ENCODE results near the gene ODAD4. TPM values are rescaled to one million over a fixed set of nuclear protein-coding genes. Genes with fewer than 3 reads are reported as not detected.

ODAD4 gene
- total RNA-seq, 1 donor from 2014 or later: not detected

DNA sequence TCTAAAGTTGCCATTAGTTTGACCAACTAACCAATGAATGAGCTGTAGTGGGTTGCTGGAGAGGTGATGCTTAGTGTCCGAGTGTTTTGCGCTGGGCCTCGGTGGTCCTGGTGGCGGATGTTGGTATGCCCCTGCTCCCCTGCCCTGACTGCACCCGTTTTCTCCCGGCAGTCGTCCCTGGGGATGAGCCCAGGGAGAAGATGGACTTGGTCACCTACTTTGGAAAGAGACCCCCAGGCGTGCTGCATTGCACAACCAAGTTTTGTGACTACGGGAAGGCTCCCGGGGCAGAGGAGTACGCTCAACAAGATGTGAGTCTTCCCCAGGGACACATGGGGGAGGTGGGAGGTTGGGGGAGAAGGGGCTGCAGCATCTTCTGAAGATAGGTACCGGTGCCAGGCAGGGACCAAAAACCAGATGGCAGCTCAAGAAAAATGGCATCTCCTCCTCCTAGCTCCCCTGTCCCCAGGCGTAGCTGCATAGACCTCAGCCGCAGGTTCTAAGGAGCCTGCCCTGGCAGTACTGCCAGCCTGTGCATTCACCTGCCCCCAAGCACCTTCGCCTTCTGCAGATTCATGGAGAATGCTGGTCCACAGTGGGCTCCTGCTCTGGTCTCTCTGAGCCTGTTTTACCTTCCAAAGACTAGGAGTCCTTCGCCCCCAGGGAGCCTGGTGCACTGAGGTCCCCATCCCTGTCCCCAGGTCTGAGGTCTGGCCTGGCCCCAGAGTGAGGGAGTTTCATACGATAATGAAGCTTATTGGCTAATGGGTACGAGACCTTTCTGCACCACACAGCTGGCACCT lies 41.5 kb downstream of the ODAD4 start:
- peaks cover 0 to 4% of the 10 kb centered on the region in 2 donors for H3K4me1 ChIP-seq
- no peak for DNase-seq (ENCODE audit: low spot score in 2 of 2)
- TF ChIP-seq, protein P1, sequence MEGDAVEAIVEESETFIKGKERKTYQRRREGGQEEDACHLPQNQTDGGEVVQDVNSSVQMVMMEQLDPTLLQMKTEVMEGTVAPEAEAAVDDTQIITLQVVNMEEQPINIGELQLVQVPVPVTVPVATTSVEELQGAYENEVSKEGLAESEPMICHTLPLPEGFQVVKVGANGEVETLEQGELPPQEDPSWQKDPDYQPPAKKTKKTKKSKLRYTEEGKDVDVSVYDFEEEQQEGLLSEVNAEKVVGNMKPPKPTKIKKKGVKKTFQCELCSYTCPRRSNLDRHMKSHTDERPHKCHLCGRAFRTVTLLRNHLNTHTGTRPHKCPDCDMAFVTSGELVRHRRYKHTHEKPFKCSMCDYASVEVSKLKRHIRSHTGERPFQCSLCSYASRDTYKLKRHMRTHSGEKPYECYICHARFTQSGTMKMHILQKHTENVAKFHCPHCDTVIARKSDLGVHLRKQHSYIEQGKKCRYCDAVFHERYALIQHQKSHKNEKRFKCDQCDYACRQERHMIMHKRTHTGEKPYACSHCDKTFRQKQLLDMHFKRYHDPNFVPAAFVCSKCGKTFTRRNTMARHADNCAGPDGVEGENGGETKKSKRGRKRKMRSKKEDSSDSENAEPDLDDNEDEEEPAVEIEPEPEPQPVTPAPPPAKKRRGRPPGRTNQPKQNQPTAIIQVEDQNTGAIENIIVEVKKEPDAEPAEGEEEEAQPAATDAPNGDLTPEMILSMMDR (IDR thresholded peaks at IDR 0.05): no peak
- H3K9me3 ChIP-seq: no peaks in the 10 kb centered on the region
- H3K36me3 ChIP-seq: peaks cover 41 to 66% of the 10 kb centered on the region in 2 donors
- intact Hi-C loops (cut with DNase I): no loop called here
- H3K27me3 ChIP-seq: no peaks in the 10 kb centered on the region
- no peak overlapping the region for H3K4me3 ChIP-seq
- H3K27ac ChIP-seq: no peak overlapping the region

DNA sequence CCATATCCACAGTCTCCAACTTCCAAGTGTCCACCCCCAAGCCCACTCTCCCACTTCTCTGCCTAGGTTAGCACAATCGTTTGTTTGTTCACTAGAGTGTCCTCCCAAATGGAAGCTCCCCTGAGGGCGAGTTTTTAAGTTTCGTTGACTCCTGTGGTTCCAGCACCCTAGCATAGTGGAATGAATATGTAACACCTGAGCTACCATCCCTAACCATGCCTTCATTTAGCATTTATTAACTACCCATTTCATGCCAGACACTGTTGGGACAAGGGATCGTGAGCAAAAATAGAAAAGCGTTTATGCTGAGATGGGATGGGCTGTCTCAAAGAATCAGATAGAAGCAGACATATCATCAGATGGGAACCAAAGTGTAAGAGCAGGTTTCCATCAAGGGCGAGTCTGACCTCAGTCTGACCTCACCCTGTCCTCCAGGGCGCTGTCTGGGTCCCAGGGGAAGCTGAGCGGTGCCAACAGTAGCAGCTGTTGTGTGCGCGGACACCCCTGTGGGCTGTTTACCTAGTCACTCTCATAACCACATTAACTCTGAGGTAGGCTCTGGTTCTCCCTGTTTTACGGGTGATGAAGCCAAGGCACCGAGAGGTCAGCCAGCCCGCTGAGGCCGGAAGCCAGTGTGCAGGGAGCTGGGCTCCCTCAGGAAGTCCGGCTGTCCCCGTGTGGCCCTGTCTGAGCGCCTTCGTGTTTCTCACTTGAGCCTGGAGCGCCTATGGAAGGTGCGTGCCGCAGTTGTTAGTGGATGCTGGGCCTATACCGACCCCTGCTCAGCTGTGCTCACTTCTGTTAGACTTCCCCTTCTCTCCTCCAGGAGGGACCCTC lies 42.4 kb downstream of the ODAD4 start:
- Histone ChIP-seq H3K27ac (no peak overlapping the region), H3K36me3 (peaks cover 49 to 74% of the 10 kb centered on the region in 2 donors), H3K4me3 (no peak overlapping the region), H3K9me3 (no peaks in the 10 kb centered on the region), H3K27me3 (no peaks in the 10 kb centered on the region), H3K4me1 (no peaks in the 10 kb centered on the region)
- DNase-seq (ENCODE audit: low spot score in 2 of 2): no peak
- intact Hi-C loops (cut with DNase I): no loop called here
- TF ChIP-seq, protein P1 (IDR thresholded peaks at IDR 0.05): no peak

DNA sequence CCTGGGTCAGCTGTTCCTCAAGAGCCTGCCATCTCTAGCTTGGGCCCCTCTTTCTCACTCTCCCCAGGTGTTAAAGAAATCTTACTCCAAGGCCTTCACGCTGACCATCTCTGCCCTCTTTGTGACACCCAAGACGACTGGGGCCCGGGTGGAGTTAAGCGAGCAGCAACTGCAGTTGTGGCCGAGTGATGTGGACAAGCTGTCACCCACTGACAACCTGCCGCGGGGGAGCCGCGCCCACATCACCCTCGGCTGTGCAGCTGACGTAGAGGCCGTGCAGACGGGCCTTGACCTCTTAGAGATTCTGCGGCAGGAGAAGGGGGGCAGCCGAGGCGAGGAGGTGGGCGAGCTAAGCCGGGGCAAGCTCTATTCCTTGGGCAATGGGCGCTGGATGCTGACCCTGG lies 43.0 kb downstream of the ODAD4 start:
- H3K27me3 ChIP-seq: no peaks in the 10 kb centered on the region
- H3K4me3 ChIP-seq: no peak overlapping the region
- H3K36me3 ChIP-seq: peaks cover 56 to 79% of the 10 kb centered on the region in 2 donors
- no peak overlapping the region for H3K27ac ChIP-seq
- intact Hi-C loops (cut with DNase I): no loop called here
- no peaks in the 10 kb centered on the region for H3K9me3 ChIP-seq
- DNase-seq (ENCODE audit: low spot score in 2 of 2): no peak
- TF ChIP-seq, protein P1 (IDR thresholded peaks at IDR 0.05): no peak
- no peaks in the 10 kb centered on the region for H3K4me1 ChIP-seq

DNA sequence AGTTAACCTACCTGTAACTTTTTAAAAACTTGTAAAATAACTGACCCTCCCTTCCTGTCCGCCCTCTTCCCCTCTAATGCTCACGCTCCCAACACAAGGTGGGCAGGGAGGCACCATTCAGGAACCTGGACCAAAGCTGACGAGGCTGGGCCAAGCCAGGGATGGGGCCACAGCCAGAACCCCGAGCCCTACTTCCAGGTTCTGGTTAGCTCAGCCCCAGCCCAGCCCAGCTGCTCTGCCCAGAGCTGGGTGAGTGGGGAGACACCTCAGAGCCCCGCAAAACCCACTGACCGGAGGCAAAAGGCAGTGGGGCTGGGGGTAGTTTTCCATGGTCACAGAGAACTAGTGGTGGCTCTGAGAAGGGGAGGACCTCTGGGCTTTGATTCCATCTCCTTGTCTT lies 43.6 kb downstream of the ODAD4 start:
- Histone ChIP-seq H3K4me1 (no peaks in the 10 kb centered on the region), H3K9me3 (no peaks in the 10 kb centered on the region), H3K4me3 (no peak overlapping the region), H3K27ac (no peak overlapping the region), H3K27me3 (no peaks in the 10 kb centered on the region), H3K36me3 (peaks cover 59 to 79% of the 10 kb centered on the region in 2 donors)
- TF ChIP-seq, protein P1 (IDR thresholded peaks at IDR 0.05): no peak
- DNase-seq (ENCODE audit: low spot score in 2 of 2): no peak
- intact Hi-C loops (cut with DNase I): no loop called here

DNA sequence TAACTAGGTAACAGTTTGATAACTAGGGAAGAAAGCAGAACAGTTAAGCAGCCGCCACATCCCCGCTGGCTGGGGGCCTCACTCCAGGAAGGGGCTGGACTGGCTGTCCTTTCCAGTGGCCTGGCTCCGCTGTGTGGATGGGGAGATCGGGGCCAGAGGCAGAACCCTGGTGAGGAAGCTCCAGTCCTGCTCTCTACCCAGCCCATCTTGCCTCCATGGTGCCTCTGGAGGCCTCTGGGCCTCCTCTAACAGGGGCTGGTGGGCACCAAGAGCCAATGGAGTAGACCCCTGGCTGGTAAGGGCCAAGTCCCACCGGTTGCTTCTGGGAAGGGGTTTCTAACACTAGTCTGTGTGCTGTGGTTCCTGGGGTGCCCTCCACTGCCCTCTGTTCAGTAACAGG lies 44.2 kb downstream of the ODAD4 start:
- TF ChIP-seq, protein P1 (IDR thresholded peaks at IDR 0.05): no peak
- H3K9me3 ChIP-seq: no peaks in the 10 kb centered on the region
- H3K36me3 ChIP-seq: peaks cover 59 to 81% of the 10 kb centered on the region in 2 donors
- DNase-seq (ENCODE audit: low spot score in 2 of 2): no peak
- intact Hi-C loops (cut with DNase I): no loop called here
- H3K27me3 ChIP-seq: no peaks in the 10 kb centered on the region
- H3K27ac ChIP-seq: no peak overlapping the region
- no peaks in the 10 kb centered on the region for H3K4me1 ChIP-seq
- no peak overlapping the region for H3K4me3 ChIP-seq

Data from ascending aorta (tissue), 2 donors.